Psoas muscle (tissue), 8 donors: Measurements from ENCODE around the gene RPS6KB2. TPM values are rescaled to one million over a fixed set of nuclear protein-coding genes. Genes with fewer than 3 reads are reported as not detected.

Experiments
- ATAC-seq, 4 donors: fragments of 200-7000 bp; cut with Tn5 transposase; one replicate each; pipeline ENCODE4 v1.9.1; 2020; ENCODE audit warnings: moderate library complexity in 3 of 4, mild to moderate bottlenecking in 2 of 4
- DNase-seq, 2 donors: peaks; one replicate each; pipeline ENCODE4 v3.0.0-alpha.2; 2020
- H3K27ac ChIP-seq: fragments of 200-600 bp; one replicate; pipeline ENCODE4 v1.8.0; 2022
- H3K27me3 ChIP-seq, 3 donors: fragments of 200-600 bp in 1 of 3; one replicate each; pipeline versions ENCODE4 v1.6.1 to v1.8.0; 2013 to 2022; ENCODE audit warnings: low read length in 2 of 3, mild to moderate bottlenecking in 2 of 3, moderate library complexity in 1 of 3; ENCODE audit not compliant: insufficient read depth in 3 of 3
- H3K36me3 ChIP-seq, 2 donors: fragments of 200-600 bp in 1 of 2; one replicate each; pipeline versions ENCODE4 v1.6.1 to v1.8.0; 2013 to 2022; ENCODE audit warnings: low read depth in 1 of 2, mild to moderate bottlenecking in 1 of 2, moderate library complexity in 1 of 2; ENCODE audit not compliant: insufficient read depth in 1 of 2
- H3K4me1 ChIP-seq: fragments of 200-600 bp; one replicate; pipeline ENCODE4 v1.8.0; 2022
- H3K4me3 ChIP-seq: fragments of 200-600 bp; one replicate; pipeline ENCODE4 v1.8.0; 2022; ENCODE audit warnings: mild to moderate bottlenecking
- H3K9me3 ChIP-seq: fragments of 200-600 bp; one replicate; pipeline ENCODE4 v1.8.0; 2022
- CTCF ChIP-seq: fragments of 200-600 bp; IDR thresholded peaks from one replicate; pipeline ENCODE4 v1.8.0; 2022; ENCODE audit warnings: antibody characterized with exemption
- WGBS, 3 donors: extraction: QIAGEN DNeasy Blood & Tissue Kit; methylation state at CpG; one replicate each; pipeline versions ENCODE4 v1.1.6 to v1.1.7; 2013; 5-methylcytosine and 5-hydroxymethylcytosine counted together
- intact Hi-C, 2 donors: fragments of 100-400 bp; cut with DNase I; formaldehyde crosslinking; loops; one replicate each; pipeline versions ENCODE4 v1.11.0 to v1.14.2; 2022
- polyA plus RNA-seq, 3 donors: library from polyadenylated mRNA; stranded (reverse); fragments of 200-250 nt; gene quantifications; one replicate each; pipeline ENCODE4 v1.2.3, GENCODE V29; 2013
- total RNA-seq, 4 donors: library from RNA; stranded (reverse); fragmentation: NEBNext Ultra II Directional in 2 of 4; extraction: Animal tissue kit (Norgen Biotek cat#: 25700) in 2 of 4; gene quantifications; one replicate each; pipeline versions ENCODE4 v1.2.1 to v1.2.4, GENCODE V29; 2021 to 2023
- donor health status: healthy with polysubstance abuse.
- donor health status: DM: no; HTN: no; CAD: no; lungs with moderate emphysema.
- donor health status: Bipolar disorder and iron deficiency.
- donor health status: healthy.
- donor health status: DM: yes; HTN: yes; CAD: no.
- donor health status: DM: no; HTN: no; CAD: no.
- donor health status: DM: no; HTN: no; CAD: no.
- donor health status: DM: yes; HTN: yes; CAD: no.

The RPS6KB2 gene
- total and polyA plus RNA-seq, 7 donors: 23.1 to 64.6 (median 27.2) TPM

DNA sequence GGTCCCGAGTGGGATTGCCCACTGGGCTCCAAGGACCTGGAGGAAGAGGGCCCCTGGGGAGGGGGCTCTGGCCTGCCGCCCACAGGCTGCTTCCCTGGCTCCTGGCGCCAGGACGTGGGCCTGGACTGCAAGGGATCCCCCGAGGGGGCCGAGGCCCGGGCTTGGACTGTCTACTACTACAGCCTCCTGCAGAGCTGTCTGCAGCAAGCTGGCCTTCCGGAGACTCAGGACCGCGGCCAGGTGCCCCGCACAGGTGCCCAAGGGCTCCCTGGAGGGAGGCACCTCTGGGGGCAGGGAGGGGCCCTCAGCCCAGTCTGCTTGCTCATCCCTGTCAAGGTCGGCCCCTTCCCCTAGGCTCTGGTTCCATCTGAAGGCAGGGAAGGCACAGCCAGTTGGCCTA, 10.9 kb upstream of the RPS6KB2 start:
- H3K27ac ChIP-seq: peak overlapping the region; percentile 95
- H3K4me1 ChIP-seq: peaks cover 47% of the 10 kb centered on the region
- no peak overlapping the region for H3K4me3 ChIP-seq
- H3K36me3 ChIP-seq: no peaks in the 10 kb centered on the region
- H3K27me3 ChIP-seq: peaks cover 0 to 2% (median 0%) of the 10 kb centered on the region in 3 donors
- intact Hi-C loops: no loop called here
- DNase-seq: no peak
- no peak for ATAC-seq
- WGBS, 3 donors: 26 to 62% (median 28%) methylated on average over 10 to 12 of the region's 12 CpGs
- H3K9me3 ChIP-seq: no peaks in the 10 kb centered on the region
- TF ChIP-seq CTCF: no peak

DNA sequence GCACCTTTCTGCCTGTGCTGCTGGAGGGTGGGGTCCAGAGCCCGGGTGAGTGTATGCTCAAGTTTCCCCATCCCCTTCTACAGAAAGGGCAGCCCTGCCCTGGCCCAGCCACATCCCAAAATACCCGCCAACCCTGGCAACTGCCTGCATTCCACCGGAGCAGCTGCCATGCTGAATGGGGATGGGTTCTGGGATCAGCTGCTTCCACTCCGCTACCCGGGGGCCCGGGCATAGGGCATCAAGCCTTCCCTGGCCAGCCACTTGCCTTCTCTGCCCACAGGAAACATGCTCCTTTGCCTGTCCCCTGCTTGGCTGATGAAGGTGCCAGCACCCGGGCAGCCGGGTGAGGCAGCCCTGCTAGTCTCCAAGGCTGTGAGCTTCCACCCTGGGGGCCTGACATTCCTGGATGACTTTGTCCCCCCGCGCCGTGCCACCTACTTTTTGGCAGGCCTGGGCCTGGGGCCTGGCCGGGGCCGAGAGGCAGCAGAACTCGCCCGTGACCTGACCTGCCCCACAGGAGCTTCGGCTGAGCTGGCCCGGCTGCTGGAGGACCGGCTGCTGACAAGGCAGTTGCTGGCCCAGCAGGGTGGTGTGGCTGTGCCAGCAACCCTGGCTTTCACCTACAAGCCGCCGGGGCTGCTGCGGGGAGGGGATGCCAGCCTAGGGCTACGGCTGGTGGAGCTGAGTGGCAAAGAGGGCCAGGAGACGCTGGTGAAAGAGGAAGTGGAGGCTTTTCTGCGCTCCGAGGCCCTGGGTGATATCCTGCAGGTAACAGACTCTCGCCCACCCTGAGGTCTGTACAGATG, 9.6 kb upstream of the RPS6KB2 start:
- DNase-seq (peak; percentile 60 to 82), ATAC-seq (peak; percentile 50 to 71 (median 70))
- H3K4me3 ChIP-seq: peak overlapping the region; percentile 68
- TF ChIP-seq CTCF: no peak
- 21 to 40% (median 31%) methylated on average over 25 to 26 of the region's 26 CpGs for WGBS, 3 donors
- no peaks in the 10 kb centered on the region for H3K9me3 ChIP-seq
- no peaks in the 10 kb centered on the region for H3K27me3 ChIP-seq
- intact Hi-C loops: loop anchor here in 1 of 2 donors (2.0 kb wide), 1 partner anchor 16 kb away; no protein-coding TSS in a partner anchor
- H3K36me3 ChIP-seq: no peaks in the 10 kb centered on the region
- H3K4me1 ChIP-seq: peaks cover 47% of the 10 kb centered on the region
- peak overlapping the region; percentile 95 for H3K27ac ChIP-seq

GRCh38 chr11:67419325-67420049, 8.8 kb upstream of the RPS6KB2 start:
- H3K27me3 ChIP-seq: no peaks in the 10 kb centered on the region
- DNase-seq (no peak), ATAC-seq (no peak)
- peaks cover 47% of the 10 kb centered on the region for H3K4me1 ChIP-seq
- no peaks in the 10 kb centered on the region for H3K9me3 ChIP-seq
- intact Hi-C loops: loop anchor here in 1 of 2 donors (2.0 kb wide), 1 partner anchor 17 kb away; no protein-coding TSS in a partner anchor
- no peaks in the 10 kb centered on the region for H3K36me3 ChIP-seq
- H3K4me3 ChIP-seq: peak overlapping the region; percentile 68
- no peak for TF ChIP-seq CTCF
- H3K27ac ChIP-seq: peak overlapping the region; percentile 95
- 42 to 56% (median 49%) methylated on average over 21 of the region's 21 CpGs for WGBS, 3 donors

GRCh38 chr11:67420147-67420645, 8.1 kb upstream of the RPS6KB2 start:
- WGBS, 3 donors: 25 to 42% (median 26%) methylated on average over 10 to 15 of the region's 15 CpGs
- peak overlapping the region; percentile 95 for H3K27ac ChIP-seq
- no peak for DNase-seq
- H3K4me3 ChIP-seq: peak overlapping the region; percentile 68
- no peaks in the 10 kb centered on the region for H3K9me3 ChIP-seq
- no peaks in the 10 kb centered on the region for H3K36me3 ChIP-seq
- ATAC-seq: no peak
- no peak for TF ChIP-seq CTCF
- no peaks in the 10 kb centered on the region for H3K27me3 ChIP-seq
- intact Hi-C loops: no loop called here
- peaks cover 47% of the 10 kb centered on the region for H3K4me1 ChIP-seq
